T-helper 17 cell (primary cell): Measurements from ENCODE around the gene IHH. TPM values are rescaled to one million over a fixed set of nuclear protein-coding genes. Genes with fewer than 3 reads are reported as not detected.
A peak's percentile ranks its signal among the peaks of the same experiment; 100 is the strongest.

Experiments used
- ATAC-seq: fragments of 150-1000 bp; cut with Tn5 transposase; 2 replicates; pipeline ENCODE4 v1.10.0; 2021; ENCODE audit warnings: mild to moderate bottlenecking, moderate library complexity
- DNase-seq, 3 donors: peaks; one replicate each; pipeline versions ENCODE4 v3.0.0 to v3.0.0-alpha.2; 2020 to 2021
- H3K9me3 ChIP-seq: one replicate; pipeline ENCODE4 v1.7.0; 2013; ENCODE audit warnings: low read length, mild to moderate bottlenecking; ENCODE audit not compliant: control insufficient read depth, poor library complexity, severe bottlenecking
- H3K27ac Mint-ChIP-seq: one replicate; pipeline ENCODE4 v1.8.0; 2022; ENCODE audit warnings: mild to moderate bottlenecking, moderate library complexity, mixed read lengths
- H3K27me3 Mint-ChIP-seq: one replicate; pipeline ENCODE4 v1.8.0; 2022; ENCODE audit warnings: mixed read lengths
- H3K36me3 Mint-ChIP-seq: one replicate; pipeline ENCODE4 v1.8.0; 2022; ENCODE audit warnings: low read depth, mixed read lengths
- H3K4me1 Mint-ChIP-seq: one replicate; pipeline ENCODE4 v1.8.0; 2022; ENCODE audit warnings: mild to moderate bottlenecking, mixed read lengths
- H3K4me3 Mint-ChIP-seq: one replicate; pipeline ENCODE4 v1.8.0; 2022; ENCODE audit warnings: mild to moderate bottlenecking, moderate library complexity, mixed read lengths
- total RNA-seq, 4 donors: library from RNA in 2 of 4; stranded (reverse) in 2 of 4; gene quantifications; one replicate each; pipeline ENCODE4 v1.2.3 and lab custom pipeline; 2022 to 2026

The IHH gene
- total RNA-seq, 2 donors from 2014 or later, result not detected

DNA sequence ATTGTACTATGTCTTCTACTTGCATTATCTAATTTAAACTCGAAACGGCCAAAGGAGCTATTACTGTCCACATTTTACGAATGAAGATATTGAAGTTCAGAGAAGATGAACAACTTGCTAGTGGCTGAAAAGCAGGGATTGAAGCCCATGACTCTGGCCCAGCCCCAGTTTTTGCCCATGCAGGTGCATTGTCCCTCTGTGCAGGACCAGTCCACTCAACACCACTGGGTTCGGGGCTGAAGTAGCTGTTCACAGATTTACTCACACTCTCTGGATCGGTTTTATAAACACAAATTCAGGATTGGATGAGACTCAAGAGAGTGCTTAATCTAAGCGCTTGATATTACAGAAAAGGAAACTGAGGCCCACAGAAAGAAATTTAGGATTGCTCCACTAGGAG is 1.4 kb upstream of the IHH start:
- H3K27me3 Mint-ChIP-seq, result peaks cover 64% of the 10 kb centered on the region

DNA sequence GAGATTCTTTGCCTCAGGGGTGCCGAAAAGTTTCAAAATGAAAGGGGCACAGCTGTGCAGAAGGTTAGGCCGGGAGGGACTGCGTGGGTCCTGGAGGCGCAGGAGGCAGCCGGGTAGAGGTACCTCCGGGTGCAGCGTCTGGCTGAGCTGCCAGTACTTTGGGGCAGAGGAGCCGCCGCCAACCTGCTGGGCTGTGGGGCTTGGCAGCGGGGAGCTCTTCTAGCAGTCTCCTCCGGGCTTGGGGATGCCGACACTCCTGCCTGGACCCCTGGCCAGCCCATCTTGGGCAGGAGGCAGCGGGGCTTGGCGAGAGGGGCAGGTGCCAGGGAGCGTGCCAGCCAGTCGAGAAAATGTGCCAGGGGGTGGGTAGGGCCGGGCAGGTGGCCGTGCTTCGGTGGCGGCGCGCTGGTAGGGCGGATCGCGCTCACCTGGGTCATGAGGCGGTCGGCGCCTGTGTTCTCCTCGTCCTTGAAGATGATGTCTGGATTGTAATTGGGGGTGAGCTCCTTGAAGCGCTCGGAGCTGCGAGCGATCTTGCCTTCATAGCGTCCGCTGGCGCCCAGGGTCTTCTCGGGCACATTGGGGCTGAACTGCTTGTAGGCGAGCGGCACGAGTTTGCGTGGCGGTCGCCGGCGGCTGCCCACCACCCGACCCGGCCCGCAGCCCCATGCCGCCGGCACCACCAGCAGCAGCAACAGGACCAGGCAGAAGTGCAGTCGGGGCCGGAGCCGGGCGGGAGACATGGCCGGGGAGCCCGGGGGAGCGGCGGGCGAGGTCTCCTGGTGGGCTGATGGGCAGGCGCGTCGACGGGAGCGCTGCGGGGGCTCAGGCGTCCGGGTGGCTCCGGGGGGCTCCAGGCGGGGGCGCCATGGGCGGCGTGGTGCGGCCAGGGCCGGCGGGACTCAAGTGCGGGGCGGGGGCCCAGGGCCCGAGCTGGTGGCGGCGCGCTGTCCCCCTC is 717 bp downstream of the IHH start:
- H3K4me3 Mint-ChIP-seq, result peak overlapping the region; percentile 84
- DNase-seq, result no peak

More for the DNA sequence above, 1.4 kb upstream of the IHH start:
- Mint-ChIP-seq H3K36me3 (peaks cover 4% of the 10 kb centered on the region), H3K27ac (no peak overlapping the region), H3K4me1 (peaks cover 9% of the 10 kb centered on the region), H3K4me3 (no peak overlapping the region)
- ATAC-seq (no peak), DNase-seq (no peak)
- no peaks in the 10 kb centered on the region for H3K9me3 ChIP-seq

DNA sequence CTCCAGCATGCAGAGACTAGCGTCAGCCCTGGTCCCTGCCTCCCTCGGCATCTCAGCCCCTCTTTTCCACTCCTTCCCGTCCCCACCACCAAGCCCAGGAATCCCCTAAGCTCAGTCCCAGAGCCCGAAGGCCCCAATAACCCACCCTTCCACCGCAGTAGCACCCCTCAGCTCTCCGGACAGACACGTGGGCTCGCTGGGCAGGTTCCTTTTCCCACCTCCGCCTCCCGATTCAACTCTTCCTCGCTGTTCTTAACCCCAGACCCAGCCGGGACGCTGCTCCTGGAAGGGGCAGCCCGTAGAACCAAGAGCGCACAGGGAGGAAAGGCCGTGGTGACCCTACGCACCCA is 1.4 kb downstream of the IHH start:
- ATAC-seq (no peak), DNase-seq (no peak)
- no peaks in the 10 kb centered on the region for H3K9me3 ChIP-seq
- Mint-ChIP-seq H3K4me1 (peaks cover 9% of the 10 kb centered on the region), H3K27ac (no peak overlapping the region), H3K27me3 (peaks cover 76% of the 10 kb centered on the region), H3K4me3 (peak overlapping the region; percentile 84), H3K36me3 (peaks cover 9% of the 10 kb centered on the region)

More for the DNA sequence above, 717 bp downstream of the IHH start:
- ATAC-seq, result no peak
- no peaks in the 10 kb centered on the region for H3K9me3 ChIP-seq
- Mint-ChIP-seq H3K4me1 (peaks cover 9% of the 10 kb centered on the region), H3K27me3 (peaks cover 80% of the 10 kb centered on the region), H3K27ac (no peak overlapping the region), H3K36me3 (peaks cover 9% of the 10 kb centered on the region)

DNA sequence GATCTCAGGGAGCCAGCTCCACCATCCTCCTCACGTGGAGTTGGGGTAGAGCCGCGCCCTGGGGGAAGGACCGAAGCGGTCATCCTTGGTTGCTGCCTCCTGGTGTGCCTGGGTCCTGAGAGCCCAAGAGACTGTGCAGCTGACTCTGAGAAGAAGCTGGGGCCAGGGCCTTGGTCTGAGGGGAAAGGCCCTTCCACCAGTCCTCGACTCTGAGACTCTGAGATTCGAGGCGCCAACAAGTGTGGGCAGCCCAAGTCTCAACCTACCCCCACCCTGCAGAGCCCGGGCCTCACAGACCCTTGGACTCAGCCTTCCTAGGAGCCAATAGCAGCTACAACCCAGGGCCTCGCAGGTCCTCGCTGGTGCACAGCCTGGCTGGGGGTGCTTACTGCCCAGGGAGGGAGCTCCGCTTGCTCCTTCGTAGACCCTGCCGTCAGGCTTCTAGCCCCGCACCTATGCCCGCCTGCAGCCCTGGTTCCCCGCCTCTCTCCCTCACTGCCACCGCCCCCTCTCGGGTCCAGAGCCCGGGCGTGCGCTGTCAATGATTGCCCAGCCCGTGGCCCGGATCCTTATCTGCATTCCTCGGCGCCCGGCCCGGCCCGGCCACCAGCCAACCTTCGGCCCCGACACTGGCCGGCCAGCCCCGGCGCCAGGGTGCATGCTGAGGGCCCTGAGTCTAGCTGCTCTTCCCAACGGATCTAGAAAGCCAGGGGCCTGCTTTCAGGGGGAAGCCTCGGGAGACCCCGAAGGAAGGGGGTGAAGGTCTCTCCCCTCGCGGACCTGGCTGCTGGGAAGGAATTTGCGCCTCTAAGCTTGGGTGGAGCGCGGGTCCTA is 2.0 kb downstream of the IHH start:
- DNase-seq, result no peak
- peaks cover 9% of the 10 kb centered on the region for H3K4me1 Mint-ChIP-seq
- peak overlapping the region; percentile 62 for H3K27ac Mint-ChIP-seq
- no peaks in the 10 kb centered on the region for H3K9me3 ChIP-seq
- peaks cover 77% of the 10 kb centered on the region for H3K27me3 Mint-ChIP-seq
- H3K36me3 Mint-ChIP-seq, result peaks cover 9% of the 10 kb centered on the region
- peak overlapping the region; percentile 84 for H3K4me3 Mint-ChIP-seq
- no peak for ATAC-seq

DNA sequence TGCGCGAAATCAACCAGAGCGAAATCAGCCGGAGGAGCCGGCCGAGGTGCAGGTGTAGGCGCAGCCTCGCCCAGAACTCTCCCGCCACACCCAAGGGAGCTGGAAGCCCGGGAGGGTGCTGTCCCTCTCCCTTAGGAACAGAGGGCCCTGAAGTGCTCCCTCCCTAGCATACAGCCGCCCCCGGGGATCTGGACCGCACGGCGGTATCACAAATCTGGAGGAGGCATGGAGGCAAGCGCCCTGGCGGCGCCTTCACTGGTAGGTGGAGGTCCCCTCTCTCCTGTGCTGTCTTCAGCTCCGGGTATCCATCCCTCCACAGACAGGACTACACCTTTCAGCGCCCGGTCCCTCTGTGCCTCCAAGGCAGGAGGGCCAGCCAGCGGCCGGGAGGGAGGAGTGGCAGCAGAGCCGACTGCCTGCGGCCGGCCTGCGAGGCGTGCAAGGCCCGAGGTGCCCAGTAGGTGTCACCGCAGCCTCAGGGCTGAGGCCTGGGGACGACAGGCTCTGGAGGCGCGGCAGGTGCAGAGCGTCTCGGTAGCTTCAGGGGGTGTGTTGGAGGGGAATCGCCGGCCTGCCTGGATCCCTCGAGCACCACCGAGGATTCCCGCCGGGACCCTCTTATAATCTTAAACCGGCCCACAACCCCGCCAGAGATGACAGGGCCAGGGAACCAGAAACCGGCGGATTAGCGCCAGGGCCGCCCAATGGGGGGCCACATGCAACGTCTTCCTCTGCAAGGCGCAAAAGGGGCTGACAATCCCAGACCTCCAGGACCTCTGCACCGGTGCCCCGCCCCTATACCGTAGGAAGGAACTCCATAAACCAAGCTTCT is 2.8 kb downstream of the IHH start:
- peak overlapping the region; percentile 62 for H3K27ac Mint-ChIP-seq

DNA sequence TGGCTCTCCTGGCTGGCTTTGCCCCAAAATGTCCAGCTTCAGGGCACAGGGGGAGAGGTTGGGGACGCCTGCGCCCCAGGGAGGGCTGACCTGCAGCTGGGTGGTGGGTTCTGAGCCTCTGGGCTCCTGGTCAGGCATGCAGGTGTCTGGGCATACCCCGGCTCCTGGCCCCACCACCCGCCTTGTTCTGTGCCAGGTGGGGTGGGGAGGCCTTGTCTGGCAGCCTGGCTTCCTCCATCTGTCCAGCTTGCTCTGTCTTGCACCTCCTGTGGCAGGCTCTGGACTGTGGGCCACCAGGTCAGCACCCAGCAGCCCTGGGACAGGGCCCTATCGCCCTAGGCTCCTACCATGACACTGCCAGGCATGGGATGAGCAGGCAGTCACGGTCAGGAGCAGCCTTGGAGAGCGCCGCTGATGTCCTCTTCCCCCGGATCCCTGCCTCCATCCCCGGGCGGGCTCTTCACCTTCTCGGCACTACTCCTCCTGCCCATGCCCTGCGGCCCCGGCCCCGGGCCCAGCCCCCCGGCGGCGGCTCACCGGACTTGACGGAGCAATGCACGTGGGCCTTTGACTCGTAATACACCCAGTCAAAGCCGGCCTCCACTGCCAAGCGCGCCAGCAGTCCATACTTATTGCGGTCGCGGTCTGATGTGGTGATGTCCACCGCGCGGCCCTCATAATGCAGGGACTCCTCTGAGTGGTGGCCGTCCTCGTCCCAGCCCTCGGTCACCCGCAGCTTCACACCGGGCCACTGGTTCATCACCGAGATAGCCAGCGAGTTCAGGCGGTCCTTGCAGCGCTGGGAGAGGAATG is 3.6 kb downstream of the IHH start:
- Mint-ChIP-seq H3K4me1 (peaks cover 9% of the 10 kb centered on the region), H3K4me3 (no peak overlapping the region), H3K36me3 (peaks cover 12% of the 10 kb centered on the region), H3K27ac (no peak overlapping the region), H3K27me3 (peaks cover 75% of the 10 kb centered on the region)
- DNase-seq (no peak), ATAC-seq (no peak)
- H3K9me3 ChIP-seq, result no peaks in the 10 kb centered on the region

More for the DNA sequence above, 2.8 kb downstream of the IHH start:
- Mint-ChIP-seq H3K36me3 (peaks cover 9% of the 10 kb centered on the region), H3K27me3 (peaks cover 76% of the 10 kb centered on the region), H3K4me3 (peak overlapping the region; percentile 78), H3K4me1 (peaks cover 9% of the 10 kb centered on the region)
- peak; percentile 63 to 71 (median 66) for DNase-seq
- peak; percentile 96 for ATAC-seq
- H3K9me3 ChIP-seq, result no peaks in the 10 kb centered on the region

DNA sequence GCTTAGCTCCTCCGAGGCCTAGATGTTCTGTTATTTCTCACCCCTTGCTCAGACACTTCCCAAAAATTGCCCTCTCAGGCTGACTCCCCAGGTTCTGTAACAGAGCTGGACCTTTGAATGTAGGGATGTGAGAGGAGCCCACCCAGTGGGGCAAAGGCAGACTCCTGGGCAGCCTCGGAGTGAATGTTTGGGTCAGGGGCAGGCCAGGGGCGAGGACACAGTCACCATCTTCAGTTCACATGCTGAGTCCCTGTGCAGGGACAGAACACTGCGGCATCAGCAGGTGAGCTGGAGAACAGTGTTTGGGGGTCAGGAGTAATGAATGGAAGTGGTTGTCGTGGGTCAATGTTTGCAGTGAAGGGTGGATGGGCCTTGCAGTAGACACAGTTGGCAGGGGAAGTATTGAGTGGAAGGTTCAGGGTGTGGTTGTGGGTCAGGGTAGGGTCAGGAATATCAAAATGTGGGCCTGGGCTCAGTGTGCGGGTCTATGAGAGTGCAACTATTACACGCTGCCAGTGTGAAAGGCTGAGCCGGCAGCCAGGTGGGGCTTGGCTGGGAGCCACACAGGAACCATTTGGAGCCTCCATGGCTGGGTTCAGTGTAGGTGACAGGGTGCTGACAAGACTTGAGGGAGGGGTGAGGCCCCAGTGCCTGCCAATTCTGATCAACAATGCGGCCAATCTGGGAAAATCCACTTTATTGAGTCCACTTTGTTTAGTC is 4.4 kb downstream of the IHH start:
- no peaks in the 10 kb centered on the region for H3K9me3 ChIP-seq
- Mint-ChIP-seq H3K27ac (no peak overlapping the region), H3K36me3 (peaks cover 12% of the 10 kb centered on the region), H3K4me1 (peaks cover 8% of the 10 kb centered on the region), H3K4me3 (peak overlapping the region; percentile 45), H3K27me3 (peaks cover 71% of the 10 kb centered on the region)
- ATAC-seq (no peak), DNase-seq (no peak)

DNA sequence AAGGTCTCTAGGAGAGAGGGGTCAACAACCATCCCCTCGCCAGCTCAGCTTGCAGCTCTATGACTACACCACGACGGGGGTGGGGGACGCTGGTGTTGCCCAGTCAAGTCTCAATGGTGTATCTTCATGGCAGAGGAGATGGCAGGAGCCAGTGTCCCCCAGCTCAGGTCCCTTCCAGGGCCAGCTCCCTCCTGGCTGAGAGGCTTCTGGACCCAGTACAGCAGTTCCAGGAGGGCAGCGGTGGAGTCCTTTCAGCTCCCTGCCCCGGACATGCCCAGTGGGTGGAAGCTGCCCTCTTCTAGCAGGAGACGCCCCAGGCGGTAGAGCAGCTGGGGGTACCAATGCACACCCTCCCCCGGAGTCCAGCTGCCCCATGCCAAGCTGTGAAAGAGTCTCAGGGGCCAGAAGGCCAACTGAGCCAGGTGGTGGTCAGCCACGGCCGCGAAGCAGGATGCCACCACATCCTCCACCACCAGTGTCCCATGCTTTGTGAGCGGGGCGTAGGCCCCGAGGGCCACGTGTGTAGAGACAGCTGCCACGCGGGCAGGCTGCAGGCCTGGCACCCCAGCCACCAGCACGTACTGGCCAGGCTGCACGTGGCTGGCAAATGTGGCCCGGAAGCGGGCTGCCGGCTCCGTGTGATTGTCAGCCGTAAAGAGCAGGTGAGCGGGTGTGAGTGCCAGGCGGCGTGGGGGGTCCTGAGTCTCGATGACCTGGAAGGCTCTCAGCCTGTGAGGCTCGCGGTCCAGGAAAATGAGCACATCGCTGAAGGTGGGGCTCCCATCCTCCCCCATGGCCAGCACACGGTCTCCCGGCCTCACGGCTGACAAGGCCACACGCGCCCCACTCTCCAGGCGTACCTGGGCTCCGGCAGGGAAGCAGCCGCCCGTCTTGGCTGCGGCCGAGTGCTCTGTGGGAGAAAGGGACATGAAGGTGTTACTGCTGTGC is 5.5 kb downstream of the IHH start:
- DNase-seq (no peak), ATAC-seq (no peak)
- no peaks in the 10 kb centered on the region for H3K9me3 ChIP-seq
- Mint-ChIP-seq H3K4me3 (no peak overlapping the region), H3K27ac (no peak overlapping the region), H3K36me3 (peaks cover 12% of the 10 kb centered on the region), H3K27me3 (peaks cover 79% of the 10 kb centered on the region), H3K4me1 (peaks cover 8% of the 10 kb centered on the region)

DNA sequence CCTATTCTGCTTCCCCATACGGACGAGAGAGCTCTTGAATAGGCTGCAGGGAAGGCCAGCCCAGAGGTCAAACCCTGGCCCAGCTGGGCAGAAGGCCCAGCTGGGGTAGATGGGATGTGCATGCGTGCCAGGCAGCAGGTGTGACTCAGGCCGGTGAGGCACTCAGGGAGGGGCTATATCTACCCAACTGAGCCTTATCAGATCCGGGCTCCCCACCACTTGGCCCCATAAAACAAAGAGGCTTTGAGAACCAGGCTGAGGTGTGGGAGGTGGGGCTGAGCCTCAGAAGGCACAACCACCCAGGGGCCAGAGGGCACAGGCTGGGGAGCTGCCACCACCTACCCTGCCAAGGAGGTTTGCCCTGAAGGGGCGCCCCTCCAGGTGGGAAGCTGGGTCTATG is 11.4 kb downstream of the IHH start:
- peaks cover 4% of the 10 kb centered on the region for H3K4me1 Mint-ChIP-seq
- H3K9me3 ChIP-seq, result no peaks in the 10 kb centered on the region
- peaks cover 81% of the 10 kb centered on the region for H3K27me3 Mint-ChIP-seq
- no peak overlapping the region for H3K4me3 Mint-ChIP-seq
- H3K27ac Mint-ChIP-seq, result no peak overlapping the region
- ATAC-seq, result no peak
- no peak for DNase-seq
- peaks cover 8% of the 10 kb centered on the region for H3K36me3 Mint-ChIP-seq

DNA sequence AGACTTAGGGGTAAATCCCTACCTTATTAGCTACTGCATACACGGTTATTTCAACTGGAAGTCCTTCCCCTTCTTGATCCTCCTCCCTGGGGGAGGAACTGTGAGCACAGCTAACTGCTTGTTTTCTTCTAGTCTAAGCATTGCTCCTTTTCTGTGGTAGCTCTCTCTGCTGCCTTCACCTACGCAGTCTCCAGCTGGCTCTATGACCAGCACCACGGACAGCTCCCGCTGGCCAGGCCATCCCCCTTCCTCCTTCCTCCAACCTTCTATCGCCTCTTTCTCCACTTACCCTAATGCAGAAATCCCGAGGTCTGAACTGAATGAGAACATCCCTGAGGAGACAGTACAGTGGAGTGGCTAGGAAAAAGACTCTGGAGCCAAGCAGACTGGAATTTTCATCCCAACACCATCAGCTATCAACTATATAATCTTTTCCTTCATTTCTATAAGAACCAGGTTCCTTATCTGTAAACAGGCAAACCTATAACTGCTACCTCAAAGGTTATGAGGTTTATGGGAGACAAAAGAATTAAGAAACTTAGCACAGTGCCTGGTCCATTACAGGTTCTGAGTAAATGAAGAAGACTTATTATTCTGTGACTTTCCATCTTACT is 14.7 kb downstream of the IHH start:
- ATAC-seq (no peak), DNase-seq (no peak)
- H3K27me3 Mint-ChIP-seq, result peaks cover 87% of the 10 kb centered on the region
- no peak overlapping the region for H3K4me3 Mint-ChIP-seq
- H3K4me1 Mint-ChIP-seq, result peaks cover 9% of the 10 kb centered on the region
- no peaks in the 10 kb centered on the region for H3K9me3 ChIP-seq
- H3K27ac Mint-ChIP-seq, result no peak overlapping the region
- peaks cover 6% of the 10 kb centered on the region for H3K36me3 Mint-ChIP-seq

DNA sequence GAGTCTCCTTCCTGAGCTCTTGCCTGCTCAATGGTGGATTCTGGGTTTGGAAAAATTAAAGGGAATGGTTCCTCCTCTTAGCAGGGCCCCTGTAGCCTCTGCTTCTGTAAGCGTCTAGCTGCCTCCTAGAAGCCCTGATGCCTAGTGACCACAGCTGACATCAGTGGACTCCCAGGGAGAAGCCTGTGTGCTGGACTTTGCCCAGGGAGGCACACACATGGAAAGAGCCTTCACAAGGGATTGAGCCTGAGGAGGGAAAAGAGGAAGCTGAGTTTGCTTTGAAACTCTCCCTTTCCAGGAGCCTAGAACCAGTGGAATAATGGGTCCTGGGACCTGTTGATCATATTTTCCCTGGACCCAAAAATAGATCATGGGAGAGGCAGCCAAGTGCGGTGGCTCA is 18.0 kb downstream of the IHH start:
- Mint-ChIP-seq H3K4me1 (peaks cover 7% of the 10 kb centered on the region), H3K27ac (no peak overlapping the region), H3K4me3 (no peak overlapping the region), H3K27me3 (peaks cover 79% of the 10 kb centered on the region), H3K36me3 (peaks cover 2% of the 10 kb centered on the region)
- H3K9me3 ChIP-seq, result no peaks in the 10 kb centered on the region
- ATAC-seq, result no peak
- DNase-seq, result no peak
